B cell (primary cell): ENCODE results near the gene RBL1. TPM values are rescaled to one million over a fixed set of nuclear protein-coding genes. Genes with fewer than 3 reads are reported as not detected.

Experiments used
- ATAC-seq: fragments of 200-7000 bp; cut with Tn5 transposase; one replicate; pipeline ENCODE4 v1.10.0; 2021; ENCODE audit warnings: low read depth, mild to moderate bottlenecking, moderate number of reproducible peaks, moderate library complexity
- CTCF ChIA-PET: fragments of 350-600 bp; sonication (Branson Sonifier 250); formaldehyde crosslinking; loops from one replicate; lab custom pipeline; 2021; ENCODE audit warnings: antibody characterized with exemption, inconsistent platforms; lab: Charles Lee
- POLR2A ChIA-PET: fragments of 350-600 bp; sonication (Branson Sonifier 250); formaldehyde crosslinking; loops from one replicate; lab custom pipeline; 2021; ENCODE audit warnings: antibody characterized with exemption; lab: Charles Lee
- DNase-seq: peaks from one replicate; pipeline ENCODE4 v3.0.0; 2013
- H2AFZ ChIP-seq: 2 replicates; pipeline ENCODE4 v1.6.1; 2012; ENCODE audit warnings: mild to moderate bottlenecking, low read depth, low read length; ENCODE audit not compliant: insufficient read depth, poor library complexity, severe bottlenecking
- H3K27ac ChIP-seq, 2 donors: 1 replicate in 1 of 2; 2 replicates in 1 of 2; pipeline ENCODE4 v1.5.1; 2012 to 2013; ENCODE audit warnings: low read length in 2 of 2, mild to moderate bottlenecking in 2 of 2, moderate library complexity in 1 of 2
- H3K27me3 ChIP-seq, 4 experiments: fragments of 200-600 bp in 1 of 4; sonication (generic) in 1 of 4; replicated peaks in 1 of 4; 1 replicate in 2 of 4; 2 replicates in 2 of 4; pipeline versions ENCODE4 v1.6.1 to v1.7.0; 2013 to 2016; ENCODE audit warnings: low read length in 3 of 4, mild to moderate bottlenecking in 2 of 4, mixed read lengths in 1 of 4, moderate library complexity in 1 of 4; ENCODE audit not compliant: insufficient read depth in 4 of 4, control insufficient read depth in 3 of 4; ENCODE audit errors: control extremely low read depth in 1 of 4
- H3K36me3 ChIP-seq, 2 experiments: replicated peaks in 1 of 2; 1 replicate in 1 of 2; 2 replicates in 1 of 2; pipeline versions ENCODE4 v1.6.1 to v1.7.1; 2013; ENCODE audit warnings: low read length in 1 of 2; ENCODE audit not compliant: insufficient read depth in 2 of 2, control insufficient read depth in 1 of 2; ENCODE audit errors: control extremely low read depth in 1 of 2, extremely low read depth in 1 of 2
- H3K4me1 ChIP-seq, 2 donors: fragments of 200-600 bp in 1 of 2; sonication (generic) in 1 of 2; 1 replicate in 1 of 2; 2 replicates in 1 of 2; pipeline versions ENCODE4 v1.5.1 to v1.6.1; 2013 to 2017; ENCODE audit warnings: low read length in 2 of 2; ENCODE audit not compliant: control insufficient read depth in 2 of 2, insufficient read depth in 2 of 2
- H3K4me2 ChIP-seq: replicated peaks from 2 replicates; pipeline ENCODE3; 2012; ENCODE audit warnings: mild to moderate bottlenecking, low read depth, low read length; ENCODE audit not compliant: poor library complexity, severe bottlenecking
- H3K4me3 ChIP-seq, 5 experiments: fragments of 200-600 bp in 1 of 5; sonication (generic) in 1 of 5; 1 replicate in 3 of 5; 2 replicates in 2 of 5; pipeline versions ENCODE4 v1.5.1 to v1.7.0; 2011 to 2016; ENCODE audit warnings: low read length in 4 of 5, mild to moderate bottlenecking in 4 of 5, low read depth in 2 of 5, control low read depth in 1 of 5, moderate library complexity in 1 of 5; ENCODE audit not compliant: insufficient read depth in 1 of 5; ENCODE audit errors: control extremely low read depth in 1 of 5, extremely low read depth in 1 of 5
- H3K79me2 ChIP-seq: fragments of 200-600 bp; sonication (generic); one replicate; pipeline ENCODE4 v1.6.0; 2016; ENCODE audit warnings: low read length; ENCODE audit not compliant: control insufficient read depth, insufficient read depth
- H3K9ac ChIP-seq: fragments of 200-600 bp; sonication (generic); 2 replicates; pipeline ENCODE4 v1.6.1; 2017; ENCODE audit warnings: mild to moderate bottlenecking, low read length, moderate library complexity
- H3K9me3 ChIP-seq, 3 donors: one replicate each; pipeline versions ENCODE4 v1.6.1 to v1.7.1; 2013; ENCODE audit warnings: low read length in 2 of 3; ENCODE audit not compliant: control insufficient read depth in 2 of 3, insufficient read depth in 1 of 3; ENCODE audit errors: control extremely low read depth in 1 of 3
- H4K20me1 ChIP-seq: 2 replicates; pipeline ENCODE4 v1.6.0; 2012; ENCODE audit warnings: mild to moderate bottlenecking, low read length; ENCODE audit not compliant: insufficient read depth, control insufficient read depth, poor library complexity, severe bottlenecking
- H3K27ac Mint-ChIP-seq: one replicate; pipeline ENCODE4 v1.8.0; 2021; ENCODE audit warnings: mixed read lengths
- H3K27me3 Mint-ChIP-seq: one replicate; pipeline ENCODE4 v1.8.0; 2021; ENCODE audit warnings: mixed read lengths
- H3K4me1 Mint-ChIP-seq: one replicate; pipeline ENCODE4 v1.8.0; 2021; ENCODE audit warnings: mixed read lengths
- H3K4me3 Mint-ChIP-seq: one replicate; pipeline ENCODE4 v1.8.0; 2021; ENCODE audit warnings: mixed read lengths
- H3K9me3 Mint-ChIP-seq: one replicate; pipeline ENCODE4 v1.8.0; 2022; ENCODE audit warnings: mixed read lengths; ENCODE audit not compliant: insufficient read depth
- CTCF ChIP-seq: fragments of 200-600 bp; IDR thresholded peaks from one replicate; pipeline ENCODE4 v1.8.0; 2022; ENCODE audit warnings: antibody characterized with exemption, mild to moderate bottlenecking
- EZH2 ChIP-seq: IDR thresholded peaks from 2 replicates; pipeline ENCODE4 v1.6.1; 2012; ENCODE audit warnings: borderline replicate concordance, low read depth, mild to moderate bottlenecking, moderate library complexity, low read length; ENCODE audit not compliant: insufficient read depth, poor library complexity, severe bottlenecking
- WGBS: methylation state at CpG from one replicate; pipeline ENCODE4 v1.1.5; 2013; ENCODE audit warnings: missing lambda C conversion rate; ENCODE audit not compliant: insufficient coverage; 5-methylcytosine and 5-hydroxymethylcytosine counted together
- intact Hi-C: fragments of 100-400 bp; cut with micrococcal nuclease; formaldehyde crosslinking; loops from one replicate; pipeline ENCODE4 v1.10.0; 2022
- polyA plus RNA-seq: library from polyadenylated mRNA; depleted of rRNA; stranded (reverse); fragments of >200 nt; gene quantifications from 2 replicates; pipeline ENCODE4 v1.2.3, GENCODE V29; 2012
- total RNA-seq, 2 donors: library from RNA; stranded (reverse); fragments of 120-200 nt in 1 of 2; gene quantifications; 1 replicate in 1 of 2; 2 replicates in 1 of 2; pipeline versions ENCODE4 v1.2.3 to v1.2.4, GENCODE V29; 2013 to 2022

RBL1 gene
- total and polyA plus RNA-seq, 2 donors (not counting 1 experiment from before 2014, with no cell fraction given): 8.1 to 27.8 TPM

- WGBS: 13% methylated on average over 3 of the region's 6 CpGs
- CTCF ChIA-PET: interaction anchor here (0.7 kb wide), 1 partner anchor 803 kb away, joined by 5 read pairs; no protein-coding TSS in a partner anchor
Measured at GRCh38 chr20:36984257-36984638, 111.5 kb downstream of the RBL1 start.

More at GRCh38 chr20:36984257-36984638, 111.5 kb downstream of the RBL1 start:
- no peak overlapping the region for H3K27ac ChIP-seq
- no peak overlapping the region for H3K4me2 ChIP-seq
- intact Hi-C loops: no loop called here
- H3K79me2 ChIP-seq: no peaks in the 10 kb centered on the region
- H3K27me3 Mint-ChIP-seq: no peaks in the 10 kb centered on the region
- H3K4me1 Mint-ChIP-seq: peaks cover 14% of the 10 kb centered on the region
- ATAC-seq (no peak), DNase-seq (no peak)
- peaks cover 10 to 13% of the 10 kb centered on the region in 2 donors for H3K4me1 ChIP-seq
- H3K4me3 Mint-ChIP-seq: no peak overlapping the region
- H4K20me1 ChIP-seq: no peaks in the 10 kb centered on the region
- H3K9me3 ChIP-seq: no peaks in the 10 kb centered on the region
- H3K36me3 ChIP-seq: no peaks in the 10 kb centered on the region
- no peak overlapping the region for H3K9ac ChIP-seq
- H3K27ac Mint-ChIP-seq: no peak overlapping the region
- TF ChIP-seq CTCF (no peak), EZH2 (no peak)
- POLR2A ChIA-PET: no interaction called here
- H3K27me3 ChIP-seq: peaks cover 0 to 3% (median 0%) of the 10 kb centered on the region in 4 experiments
- H2AFZ ChIP-seq: no peak overlapping the region
- no peaks in the 10 kb centered on the region for H3K9me3 Mint-ChIP-seq
- H3K4me3 ChIP-seq: no peak overlapping the region
